Stimulated activated CD4-positive, alpha-beta T cell treated with anti-CD3 and anti-CD28 coated beads, Interleukin-2, amount 100 ng/mL, for 48 hours (primary cell): ENCODE data around the gene LMCD1.

Source experiments
- DNase-seq, 2 donors: peaks; one replicate each; pipeline ENCODE4 v3.0.0-alpha.2; 2020

The LMCD1 gene

GRCh38 chr3:8538223-8538622 is 36.6 kb downstream of the LMCD1 start:
- DNase-seq, result no peak

GRCh38 chr3:8538913-8539312 is 37.3 kb downstream of the LMCD1 start:
- no peak for DNase-seq

- DNase-seq, result no peak
Measured at GRCh38 chr3:8539419-8539818, 37.8 kb downstream of the LMCD1 start.

GRCh38 chr3:8540456-8540855 is 38.8 kb downstream of the LMCD1 start:
- DNase-seq, result no peak

- no peak for DNase-seq
Measured at GRCh38 chr3:8541486-8541885, 39.9 kb downstream of the LMCD1 start.

GRCh38 chr3:8542190-8543135 is 40.8 kb downstream of the LMCD1 start:
- no peak for DNase-seq

GRCh38 chr3:8546609-8547008 is 45.0 kb downstream of the LMCD1 start:
- DNase-seq, result no peak

- no peak for DNase-seq
Measured at GRCh38 chr3:8548502-8549275, 47.1 kb downstream of the LMCD1 start.

- DNase-seq, result no peak
Measured at GRCh38 chr3:8549354-8549753, 47.7 kb downstream of the LMCD1 start.

GRCh38 chr3:8550611-8551010 is 49.0 kb downstream of the LMCD1 start:
- DNase-seq, result no peak

- DNase-seq, result no peak
Measured at GRCh38 chr3:8552223-8552762, 50.7 kb downstream of the LMCD1 start.

GRCh38 chr3:8553405-8553804 is 51.8 kb downstream of the LMCD1 start:
- no peak for DNase-seq

GRCh38 chr3:8554696-8555095 is 53.1 kb downstream of the LMCD1 start:
- no peak for DNase-seq

- DNase-seq, result no peak
Measured at GRCh38 chr3:8555113-8555661, 53.6 kb downstream of the LMCD1 start.

- DNase-seq, result no peak
Measured at GRCh38 chr3:8555725-8556472, 54.3 kb downstream of the LMCD1 start.

GRCh38 chr3:8556473-8556869 is 54.8 kb downstream of the LMCD1 start:
- no peak for DNase-seq

- no peak for DNase-seq
Measured at GRCh38 chr3:8557298-8557697, 55.7 kb downstream of the LMCD1 start.

GRCh38 chr3:8558645-8559044 is 57.0 kb downstream of the LMCD1 start:
- no peak for DNase-seq

- DNase-seq, result no peak
Measured at GRCh38 chr3:8559351-8559750, 57.7 kb downstream of the LMCD1 start.

- DNase-seq, result no peak
Measured at GRCh38 chr3:8560366-8561007, 58.9 kb downstream of the LMCD1 start.

GRCh38 chr3:8561370-8561769 is 59.7 kb downstream of the LMCD1 start:
- no peak for DNase-seq

- DNase-seq, result no peak
Measured at GRCh38 chr3:8562081-8562595, 60.5 kb downstream of the LMCD1 start.
